K562 (cell line): Measurements from ENCODE around the gene LHX5. TPM values are rescaled to one million over a fixed set of nuclear protein-coding genes. Genes with fewer than 3 reads are reported as not detected.

ENCODE experiments used
- ATAC-seq: fragments of 200-7000 bp; cut with Tn5 transposase; 3 replicates; pipeline ENCODE4 v1.9.1; 2020; ENCODE audit warnings: moderate library complexity
- BruUV-seq: library from RNA; stranded (reverse); fragments of 400-500 nt; replicated peaks from 2 replicates; lab custom pipeline; 2021; lab: Mats Ljungman, UMichigan
- CTCF ChIA-PET: fragments of 300-600 bp; formaldehyde crosslinking; extraction: SDS; loops from one replicate; lab custom pipeline; 2021; ENCODE audit warnings: low intra/inter-chr PET ratio; lab: Yijun Ruan, JAX
- POLR2A ChIA-PET: fragments of 300-600, 350-650 bp; sonication (Branson Sonifier 250); formaldehyde crosslinking; extraction: SDS; loops from one replicate; lab custom pipeline; 2021; ENCODE audit warnings: antibody characterized with exemption, inconsistent platforms; lab: Yijun Ruan, JAX
- DNase-seq, 4 experiments: peaks; one replicate each; pipeline versions ENCODE4 v3.0.0 to v3.0.0-alpha.2; 2011 to 2018; ENCODE audit warnings: low spot score in 3 of 4, mixed read lengths in 3 of 4; ENCODE audit errors: extremely low read depth in 1 of 4
- FAIRE-seq: peaks from 2 replicates; lab custom pipeline; 2011; peaks lifted over from hg19 to GRCh38; lab: Jason Lieb, UNC
- H2AFZ ChIP-seq: 2 replicates; pipeline ENCODE4 v1.6.0; 2011; ENCODE audit warnings: low read depth, low read length, control low read depth, inconsistent platforms
- H3K27ac ChIP-seq: fragments of 200-600 bp; 3 replicates; pipeline ENCODE4 v1.8.0; 2011; ENCODE audit warnings: low read depth, mild to moderate bottlenecking, control low read depth, inconsistent platforms, low read length, moderate library complexity, mixed read lengths; ENCODE audit errors: extremely low read depth
- H3K27me3 ChIP-seq, 2 experiments: fragments of 300-600 bp in 1 of 2; 2 replicates in 1 of 2; 3 replicates in 1 of 2; pipeline versions ENCODE4 v1.6.0 to v1.8.0; 2011; ENCODE audit warnings: inconsistent platforms in 2 of 2, low read length in 2 of 2, mild to moderate bottlenecking in 1 of 2, mixed read lengths in 1 of 2, moderate library complexity in 1 of 2; ENCODE audit not compliant: control insufficient read depth in 2 of 2, insufficient read depth in 2 of 2
- H3K36me3 ChIP-seq: fragments of 300-600 bp; 3 replicates; pipeline ENCODE4 v1.8.0; 2011; ENCODE audit warnings: mild to moderate bottlenecking, low read length, inconsistent platforms; ENCODE audit not compliant: control insufficient read depth, insufficient read depth
- H3K4me1 ChIP-seq, 2 experiments: fragments of 200-600 bp in 1 of 2; replicated peaks in 1 of 2; 2 replicates in 1 of 2; 3 replicates in 1 of 2; pipeline versions ENCODE4 v1.5.1 to v1.8.0; 2011; ENCODE audit warnings: inconsistent platforms in 2 of 2, low read length in 2 of 2, mild to moderate bottlenecking in 1 of 2, mixed read lengths in 1 of 2, moderate library complexity in 1 of 2; ENCODE audit not compliant: control insufficient read depth in 2 of 2, insufficient read depth in 2 of 2
- H3K4me2 ChIP-seq: 2 replicates; pipeline ENCODE4 v1.6.1; 2011; ENCODE audit warnings: low read length, control low read depth, inconsistent platforms, mixed read lengths; ENCODE audit not compliant: insufficient read depth
- H3K4me3 ChIP-seq: fragments of 200-600 bp; sonication (generic), shearing (Covaris generic); 2 replicates; pipeline ENCODE4 v1.5.1; 2016; ENCODE audit warnings: control low read depth, inconsistent platforms
- H3K79me2 ChIP-seq: fragments of 200-600 bp; 3 replicates; pipeline ENCODE4 v1.8.0; 2011; ENCODE audit warnings: low read length, inconsistent platforms; ENCODE audit not compliant: control insufficient read depth, insufficient read depth
- H3K9ac ChIP-seq, 2 experiments: 2 replicates each; pipeline versions ENCODE4 v1.6.0 to v1.6.1; 2011; ENCODE audit warnings: low read depth in 2 of 2, low read length in 2 of 2, control low read depth in 1 of 2, inconsistent platforms in 1 of 2, mild to moderate bottlenecking in 1 of 2, mixed read lengths in 1 of 2; ENCODE audit not compliant: insufficient read depth in 1 of 2
- H3K9me1 ChIP-seq: one replicate; pipeline ENCODE4 v1.6.0; 2011; ENCODE audit warnings: inconsistent platforms, mild to moderate bottlenecking, low read length, moderate library complexity; ENCODE audit not compliant: control insufficient read depth, insufficient read depth
- H3K9me3 ChIP-seq: replicated peaks from 2 replicates; pipeline ENCODE4 v1.5.1; 2011; ENCODE audit warnings: low read depth, low read length, inconsistent platforms; ENCODE audit not compliant: control insufficient read depth, insufficient read depth
- H4K20me1 ChIP-seq: replicated peaks from 2 replicates; pipeline ENCODE4 v1.6.1; 2011; ENCODE audit warnings: low read length, inconsistent platforms, mixed read lengths; ENCODE audit not compliant: control insufficient read depth, insufficient read depth
- ARID1B ChIP-seq: fragments of 450-650 bp; IDR thresholded peaks from 2 replicates; pipeline ENCODE4 v1.6.1; 2016; ENCODE audit warnings: antibody characterized with exemption, mild to moderate bottlenecking, inconsistent platforms
- CTBP1 ChIP-seq: fragments of 450-650 bp; IDR thresholded peaks from 2 replicates; pipeline ENCODE4 v1.6.1; 2016; ENCODE audit warnings: borderline replicate concordance
- ETV1 ChIP-seq: fragments of 450-650 bp; conservative IDR thresholded peaks from 2 replicates; pipeline ENCODE4 v1.6.1; 2016; ENCODE audit warnings: missing genetic modification characterization, control low read depth, low read depth, missing compliant biosample characterization
- FOXA1 ChIP-seq: fragments of 450-650 bp; IDR thresholded peaks from 2 replicates; pipeline ENCODE4 v1.6.1; 2016; ENCODE audit warnings: mild to moderate bottlenecking, borderline replicate concordance
- FOXM1 ChIP-seq, 2 experiments: fragments of 450-650 bp in 1 of 2; sonication (generic) in 1 of 2; formaldehyde crosslinking in 1 of 2; IDR thresholded peaks; 2 replicates each; pipeline versions ENCODE4 v1.6.1 to v1.9.0; 2017 to 2022; ENCODE audit warnings: low read depth in 2 of 2, mild to moderate bottlenecking in 2 of 2, missing genetic modification reagents in 1 of 2, moderate library complexity in 1 of 2
- HDGF ChIP-seq: fragments of 450-650 bp; IDR thresholded peaks from 2 replicates; pipeline ENCODE4 v1.6.1; 2016
- HNRNPLL ChIP-seq: fragments of 200-400 bp; formaldehyde crosslinking; IDR thresholded peaks from 2 replicates; pipeline ENCODE4 v1.6.1; 2017; ENCODE audit warnings: low read length, low read depth, mild to moderate bottlenecking; ENCODE audit not compliant: poor library complexity, severe bottlenecking
- PRPF4 ChIP-seq: fragments of 200-400 bp; formaldehyde crosslinking; IDR thresholded peaks from one replicate; pipeline ENCODE4 v1.6.1; 2017; ENCODE audit warnings: low read length, low read depth, mild to moderate bottlenecking; ENCODE audit not compliant: insufficient read depth, poor library complexity, severe bottlenecking
- U2AF1 ChIP-seq: fragments of 200-400 bp; formaldehyde crosslinking; optimal IDR thresholded peaks from 2 replicates; pipeline ENCODE3; 2017; ENCODE audit warnings: mild to moderate bottlenecking, low read depth, low read length, moderate library complexity
- ZFX ChIP-seq: sonication (generic); formaldehyde crosslinking; IDR thresholded peaks from 2 replicates; pipeline ENCODE4 v1.8.0; 2022; ENCODE audit warnings: mild to moderate bottlenecking, missing genetic modification reagents, moderate library complexity
- ZNF41 ChIP-seq: fragments of 250-450 bp; sonication (Bioruptor Pico); conservative IDR thresholded peaks from 2 replicates; pipeline ENCODE4 v1.4.0; 2020; ENCODE audit warnings: mild to moderate bottlenecking
- ZNF512 ChIP-seq: IDR thresholded peaks from 2 replicates; pipeline ENCODE4 v1.6.1; 2016; ENCODE audit warnings: missing genetic modification characterization, missing compliant biosample characterization
- WGBS: fragments of 100-300 bp; shearing (Covaris generic); methylation state at CpG from one replicate; pipeline ENCODE4 v1.1.6; 2016; ENCODE audit warnings: low coverage, mixed read lengths; ENCODE audit not compliant: insufficient coverage; ENCODE audit errors: missing lambda C conversion rate; 5-methylcytosine and 5-hydroxymethylcytosine counted together
- in situ Hi-C: fragments of 300-500 bp; cut with MboI; formaldehyde crosslinking; loops from 4 replicates; pipeline ENCODE4 v1.15.0; 2018; ENCODE audit warnings: inconsistent platforms, mixed read lengths
- intact Hi-C: fragments of 100-400 bp; cut with micrococcal nuclease; formaldehyde crosslinking; loops from 2 replicates; pipeline ENCODE4 v1.14.2; 2022
- polyA plus RNA-seq, 8 experiments: library from polyadenylated mRNA; depleted of rRNA in 4 of 8; stranded (reverse) in 5 of 8; unstranded in 3 of 8; fragments of >200 nt; fragmentation: Nextera tagmentation in 2 of 8; fragmentation: Illumina TruSeq in 1 of 8; extraction: Ambion mirVana in 2 of 8; extraction: Trizol in 1 of 8; gene quantifications; 2 replicates each; pipeline versions ENCODE4 v1.2.1 to v1.2.3, GENCODE V29; 2011 to 2014; ENCODE audit warnings: inconsistent platforms in 1 of 8, missing spikeins in 1 of 8
- total RNA-seq, 7 experiments: library from RNA; depleted of rRNA in 6 of 7; stranded (reverse); fragments of >200 nt in 6 of 7; fragmentation: Illumina TruSeq in 2 of 7; extraction: Trizol in 2 of 7; gene quantifications; 2 replicates each; pipeline versions ENCODE4 v1.2.1 to v1.2.3, GENCODE V29; 2011 to 2021; ENCODE audit warnings: low replicate concordance in 1 of 7
- TF ChIP-seq, protein P1 (sequence below): fragments of 450-650 bp; IDR thresholded peaks from 2 replicates; pipeline ENCODE4 v1.6.1; 2016
- TF ChIP-seq, protein P2 (sequence below): sonication (generic); formaldehyde crosslinking; IDR thresholded peaks from 2 replicates; pipeline ENCODE4 v1.9.0; 2022; ENCODE audit warnings: mild to moderate bottlenecking, missing genetic modification reagents
- TF ChIP-seq, protein P3 (sequence below): sonication (generic); formaldehyde crosslinking; IDR thresholded peaks from 2 replicates; pipeline ENCODE4 v1.8.1; 2023; ENCODE audit warnings: mild to moderate bottlenecking, missing genetic modification reagents

LHX5 gene
- total and polyA plus RNA-seq, 9 of the 15 experiments (the other 6 are each of a cell fraction or from before 2014, with no cell fraction given) = 0.04 to 0.17 (median 0.05) TPM; not detected in 6

DNA sequence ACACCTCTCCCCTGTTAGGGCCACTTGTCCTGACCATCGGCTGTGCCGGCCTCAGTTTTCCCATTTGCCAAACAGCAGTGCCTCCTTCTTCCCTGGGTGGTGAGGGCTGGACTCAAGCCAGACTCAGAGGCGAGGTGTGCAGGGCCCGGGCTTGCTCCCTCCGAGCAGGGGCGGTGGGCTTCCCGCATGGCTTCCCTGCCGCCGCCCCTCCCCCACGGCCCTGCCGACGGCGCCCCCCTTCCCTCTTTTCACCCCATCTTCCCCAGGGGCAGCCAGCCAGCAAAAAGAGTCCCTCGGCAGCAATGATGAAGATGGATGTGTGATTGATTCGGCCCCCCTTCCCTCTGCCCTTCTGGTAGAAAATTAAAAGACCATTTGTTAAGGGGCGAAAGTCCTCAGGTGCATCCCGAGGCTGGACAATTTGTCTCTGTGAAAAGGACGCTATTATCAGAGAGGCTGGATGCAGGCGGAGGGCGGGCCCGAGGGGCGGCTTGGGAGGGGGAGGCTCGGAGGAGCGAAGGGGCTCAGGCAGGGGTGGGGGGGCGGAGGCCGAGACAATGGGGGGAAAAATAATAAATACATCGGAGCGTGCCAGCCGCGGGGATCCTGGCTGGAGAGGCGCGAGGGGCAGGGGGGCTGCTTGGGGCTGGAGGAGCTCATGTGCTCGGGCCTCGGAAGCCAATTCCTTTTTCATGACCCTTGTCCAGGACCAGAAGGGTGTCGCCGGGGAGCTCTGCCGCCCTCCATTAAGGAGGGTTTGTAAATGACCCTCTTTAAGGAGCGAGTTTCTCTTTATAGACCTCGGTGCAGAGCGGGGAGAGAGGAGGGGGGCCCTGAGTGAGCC is 48.0 kb upstream of the LHX5 start:
- BruUV-seq = no TSS peak
- intact Hi-C loops = no loop called here
- DNase-seq = no peak
- TF ChIP-seq ETV1 (tag) = no peak
- TF ChIP-seq, protein P1, sequence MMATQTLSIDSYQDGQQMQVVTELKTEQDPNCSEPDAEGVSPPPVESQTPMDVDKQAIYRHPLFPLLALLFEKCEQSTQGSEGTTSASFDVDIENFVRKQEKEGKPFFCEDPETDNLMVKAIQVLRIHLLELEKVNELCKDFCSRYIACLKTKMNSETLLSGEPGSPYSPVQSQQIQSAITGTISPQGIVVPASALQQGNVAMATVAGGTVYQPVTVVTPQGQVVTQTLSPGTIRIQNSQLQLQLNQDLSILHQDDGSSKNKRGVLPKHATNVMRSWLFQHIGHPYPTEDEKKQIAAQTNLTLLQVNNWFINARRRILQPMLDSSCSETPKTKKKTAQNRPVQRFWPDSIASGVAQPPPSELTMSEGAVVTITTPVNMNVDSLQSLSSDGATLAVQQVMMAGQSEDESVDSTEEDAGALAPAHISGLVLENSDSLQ = no peak
- TF ChIP-seq, protein P2, sequence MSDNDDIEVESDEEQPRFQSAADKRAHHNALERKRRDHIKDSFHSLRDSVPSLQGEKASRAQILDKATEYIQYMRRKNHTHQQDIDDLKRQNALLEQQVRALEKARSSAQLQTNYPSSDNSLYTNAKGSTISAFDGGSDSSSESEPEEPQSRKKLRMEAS (CRISPR knock-in tag) = no peak
- no peak for TF ChIP-seq HNRNPLL
- no peak for TF ChIP-seq ARID1B
- TF ChIP-seq, protein P3, sequence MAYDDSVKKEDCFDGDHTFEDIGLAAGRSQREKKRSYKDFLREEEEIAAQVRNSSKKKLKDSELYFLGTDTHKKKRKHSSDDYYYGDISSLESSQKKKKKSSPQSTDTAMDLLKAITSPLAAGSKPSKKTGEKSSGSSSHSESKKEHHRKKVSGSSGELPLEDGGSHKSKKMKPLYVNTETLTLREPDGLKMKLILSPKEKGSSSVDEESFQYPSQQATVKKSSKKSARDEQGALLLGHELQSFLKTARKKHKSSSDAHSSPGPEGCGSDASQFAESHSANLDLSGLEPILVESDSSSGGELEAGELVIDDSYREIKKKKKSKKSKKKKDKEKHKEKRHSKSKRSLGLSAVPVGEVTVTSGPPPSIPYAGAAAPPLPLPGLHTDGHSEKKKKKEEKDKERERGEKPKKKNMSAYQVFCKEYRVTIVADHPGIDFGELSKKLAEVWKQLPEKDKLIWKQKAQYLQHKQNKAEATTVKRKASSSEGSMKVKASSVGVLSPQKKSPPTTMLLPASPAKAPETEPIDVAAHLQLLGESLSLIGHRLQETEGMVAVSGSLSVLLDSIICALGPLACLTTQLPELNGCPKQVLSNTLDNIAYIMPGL (CRISPR knock-in tag) = no peak
- no peak for TF ChIP-seq PRPF4
- TF ChIP-seq FOXM1 (IDR thresholded peaks at IDR 0.05; ENCODE audit: low read depth) = no peak
- TF ChIP-seq FOXM1 (CRISPR knock-in tag; IDR thresholded peaks at IDR 0.05; ENCODE audit: low read depth) = no peak
- no peak for TF ChIP-seq FOXA1
- no peak for TF ChIP-seq HDGF
- no peak for TF ChIP-seq U2AF1
- no peak for TF ChIP-seq ZFX (CRISPR knock-in tag)
- no peak for TF ChIP-seq CTBP1
- TF ChIP-seq ZNF512 (tag) = no peak
- TF ChIP-seq ZNF41 (CRISPR knock-in tag) = no peak

More for the DNA sequence above, 48.0 kb upstream of the LHX5 start:
- H3K9me3 ChIP-seq = no peaks in the 10 kb centered on the region
- ATAC-seq (no peak), FAIRE-seq (no peak)
- CTCF ChIA-PET = interaction anchor here (0.7 kb wide), 1 partner anchor 100 kb away, joined by 3 read pairs; no protein-coding TSS in a partner anchor
- H3K4me1 ChIP-seq = peaks cover 0 to 4% of the 10 kb centered on the region in 2 experiments; a peak in 1 of 5 replicates
- in situ Hi-C loops = no loop called here
- H3K79me2 ChIP-seq = no peaks in the 10 kb centered on the region
- peaks cover 12% of the 10 kb centered on the region; the same call in 1 of the 2 replicates for H4K20me1 ChIP-seq
- H3K9ac ChIP-seq = no peak overlapping the region
- 1% methylated on average over 33 of the region's 40 CpGs for WGBS
- H3K27me3 ChIP-seq = peaks cover 24 to 61% of the 10 kb centered on the region in 2 experiments; a peak in 4 of 5 replicates
- no peak overlapping the region for H3K4me2 ChIP-seq
- POLR2A ChIA-PET = interaction anchor here (0.6 kb wide), 2 partner anchors 12 to 294 kb away, joined by 3 to 4 read pairs; no protein-coding TSS in a partner anchor
- H2AFZ ChIP-seq = no peak overlapping the region
- H3K36me3 ChIP-seq = no peaks in the 10 kb centered on the region
- no peaks in the 10 kb centered on the region for H3K9me1 ChIP-seq
- H3K27ac ChIP-seq = no peak overlapping the region
- H3K4me3 ChIP-seq = no peak overlapping the region
